Neural cell (in vitro differentiated cells): Measurements from ENCODE around the gene ARMH3. TPM values are rescaled to one million over a fixed set of nuclear protein-coding genes. Genes with fewer than 3 reads are reported as not detected.

Source experiments
- H2AFZ ChIP-seq: fragments of 200-600, 300-800 bp; sonication (generic), shearing (Covaris generic); 2 replicates; pipeline ENCODE4 v1.6.0; 2014; ENCODE audit warnings: low read depth, mild to moderate bottlenecking, antibody characterized with exemption, low read length, moderate library complexity
- H3F3A ChIP-seq: fragments of 200-600 bp; shearing (Covaris generic); 2 replicates; pipeline ENCODE4 v1.6.1; 2016; ENCODE audit warnings: mild to moderate bottlenecking, moderate library complexity, mixed read lengths, antibody characterized with exemption, low read length; ENCODE audit not compliant: insufficient read depth, poor library complexity, severe bottlenecking
- H3K27ac ChIP-seq: fragments of 200-600, 300-800 bp; sonication (generic), shearing (Covaris generic); 2 replicates; pipeline ENCODE4 v1.5.1; 2014; ENCODE audit warnings: mild to moderate bottlenecking, low read length, moderate library complexity
- H3K27me3 ChIP-seq: fragments of 300-800, 200-600 bp; sonication (generic), shearing (Covaris generic); 2 replicates; pipeline ENCODE4 v1.6.0; 2014; ENCODE audit warnings: mild to moderate bottlenecking, low read depth, low read length, moderate library complexity; ENCODE audit not compliant: insufficient read depth
- H3K36me3 ChIP-seq: fragments of 300-800, 200-600 bp; sonication (generic), shearing (Covaris generic); 2 replicates; pipeline ENCODE4 v1.5.1; 2014; ENCODE audit warnings: mild to moderate bottlenecking, antibody characterized with exemption, low read length, moderate library complexity; ENCODE audit not compliant: insufficient read depth
- H3K4me2 ChIP-seq: fragments of 300-800, 200-600 bp; sonication (generic), shearing (Covaris generic); 2 replicates; pipeline ENCODE4 v1.6.0; 2014; ENCODE audit warnings: mild to moderate bottlenecking, low read length
- H3K4me3 ChIP-seq: fragments of 300-800, 200-600 bp; sonication (generic), shearing (Covaris generic); 2 replicates; pipeline ENCODE4 v1.5.1; 2014; ENCODE audit warnings: mild to moderate bottlenecking, low read length, moderate library complexity
- H3K79me2 ChIP-seq: fragments of 200-600 bp; shearing (Covaris generic); replicated peaks from 2 replicates; pipeline ENCODE4 v1.6.0; 2014; ENCODE audit warnings: mild to moderate bottlenecking, low read length, moderate library complexity; ENCODE audit not compliant: insufficient read depth
- H3K9ac ChIP-seq: fragments of 300-800, 200-600 bp; sonication (generic), shearing (Covaris generic); 2 replicates; pipeline ENCODE4 v1.6.1; 2016; ENCODE audit warnings: mild to moderate bottlenecking, low read length, mixed read lengths
- H3K9me2 ChIP-seq: fragments of 200-600 bp; shearing (Covaris generic); 2 replicates; pipeline ENCODE4 v1.6.1; 2016; ENCODE audit warnings: mild to moderate bottlenecking, low read length, mixed read lengths; ENCODE audit not compliant: insufficient read depth
- H3K9me3 ChIP-seq: fragments of 200-600, 300-800 bp; sonication (generic), shearing (Covaris generic); 2 replicates; pipeline ENCODE4 v1.6.1; 2016; ENCODE audit warnings: mild to moderate bottlenecking, mixed run types, low read length, moderate library complexity, mixed read lengths
- H4K20me1 ChIP-seq: fragments of 200-600 bp; shearing (Covaris generic); 2 replicates; pipeline ENCODE4 v1.6.1; 2016; ENCODE audit warnings: mild to moderate bottlenecking, mixed run types; ENCODE audit not compliant: insufficient read depth
- CTCF ChIP-seq: fragments of 450-650 bp; IDR thresholded peaks from 2 replicates; pipeline ENCODE4 v1.5.1; 2014; ENCODE audit warnings: antibody characterized with exemption, mild to moderate bottlenecking, moderate library complexity; ENCODE audit not compliant: poor library complexity, severe bottlenecking
- EP300 ChIP-seq: fragments of 450-650 bp; conservative IDR thresholded peaks from 2 replicates; pipeline ENCODE4 v1.6.1; 2014; ENCODE audit warnings: antibody characterized with exemption, mild to moderate bottlenecking, moderate library complexity; ENCODE audit not compliant: poor library complexity, severe bottlenecking
- EZH2 ChIP-seq: fragments of 200-600, 300-800 bp; shearing (Covaris generic), sonication (generic); IDR thresholded peaks from 2 replicates; pipeline ENCODE4 v1.6.1; 2014; ENCODE audit warnings: antibody characterized with exemption, low read length, borderline replicate concordance, mild to moderate bottlenecking; ENCODE audit not compliant: insufficient read depth, poor library complexity, severe bottlenecking
- MXI1 ChIP-seq: fragments of 450-650 bp; conservative IDR thresholded peaks from 2 replicates; pipeline ENCODE4 v1.6.1; 2014; ENCODE audit warnings: antibody characterized with exemption, mild to moderate bottlenecking; ENCODE audit not compliant: poor library complexity, severe bottlenecking
- POLR2AphosphoS5 ChIP-seq: IDR thresholded peaks from 2 replicates; pipeline ENCODE4 v1.6.1; 2012
- RAD21 ChIP-seq: fragments of 450-650 bp; conservative IDR thresholded peaks from 2 replicates; pipeline ENCODE4 v1.6.1; 2014; ENCODE audit warnings: antibody characterized with exemption, mild to moderate bottlenecking, moderate library complexity
- REST ChIP-seq: IDR thresholded peaks from 2 replicates; pipeline ENCODE4 v1.6.1; 2012; ENCODE audit warnings: borderline replicate concordance
- SMC3 ChIP-seq: fragments of 450-650 bp; conservative IDR thresholded peaks from 2 replicates; pipeline ENCODE4 v1.6.1; 2014; ENCODE audit warnings: antibody characterized with exemption, mild to moderate bottlenecking, moderate library complexity; ENCODE audit not compliant: poor library complexity
- TAF1 ChIP-seq: IDR thresholded peaks from 2 replicates; pipeline ENCODE4 v1.6.1; 2012; ENCODE audit warnings: low read depth
- polyA plus RNA-seq: library from polyadenylated mRNA; depleted of rRNA; stranded (reverse); fragments of >200 nt; gene quantifications from 2 replicates; pipeline ENCODE4 v1.2.3, GENCODE V29; 2014

The ARMH3 gene
- polyA plus RNA-seq, 1 donor from 2014 or later, result 13.4 TPM

- H3K4me3 ChIP-seq, result no peak overlapping the region
- no peaks in the 10 kb centered on the region for H3K27me3 ChIP-seq
- no peaks in the 10 kb centered on the region for H3K36me3 ChIP-seq
- H3K27ac ChIP-seq, result no peak overlapping the region
- H3F3A ChIP-seq, result no peaks in the 10 kb centered on the region
- H3K9me2 ChIP-seq, result no peaks in the 10 kb centered on the region
- TF ChIP-seq CTCF (no peak), TAF1 (no peak), REST (no peak), MXI1 (no peak), POLR2AphosphoS5 (no peak), EP300 (no peak)
- H3K4me2 ChIP-seq, result no peak overlapping the region
- H2AFZ ChIP-seq, result no peak overlapping the region
- no peaks in the 10 kb centered on the region for H3K9me3 ChIP-seq
- H3K79me2 ChIP-seq, result no peaks in the 10 kb centered on the region
- no peak overlapping the region for H3K9ac ChIP-seq
- no peaks in the 10 kb centered on the region for H4K20me1 ChIP-seq
Measured at GRCh38 chr10:101920546-101920945, 135.4 kb downstream of the ARMH3 start.

GRCh38 chr10:101919026-101919770 lies 136.8 kb downstream of the ARMH3 start:
- Histone ChIP-seq H2AFZ (no peak overlapping the region), H3K36me3 (no peaks in the 10 kb centered on the region), H3K9me3 (no peaks in the 10 kb centered on the region), H3K9ac (no peak overlapping the region), H3K27me3 (no peaks in the 10 kb centered on the region), H4K20me1 (no peaks in the 10 kb centered on the region), H3F3A (no peaks in the 10 kb centered on the region), H3K79me2 (no peaks in the 10 kb centered on the region), H3K4me2 (no peak overlapping the region), H3K9me2 (no peaks in the 10 kb centered on the region), H3K4me3 (no peak overlapping the region), H3K27ac (no peak overlapping the region)
- TF ChIP-seq EP300 (no peak), CTCF (no peak), RAD21 (no peak), EZH2 (no peak), REST (no peak), MXI1 (no peak), SMC3 (no peak), POLR2AphosphoS5 (no peak), TAF1 (no peak)
